ENCODE results near the gene NFIX. TPM values are rescaled to one million over a fixed set of nuclear protein-coding genes. Genes with fewer than 3 reads are reported as not detected.

Gene NFIX
- total and polyA plus RNA-seq, 2 of the 13 experiments (the other 11 are each of a cell fraction or from before 2014, with no cell fraction given), result 3.4 to 5.4 TPM

DNA sequence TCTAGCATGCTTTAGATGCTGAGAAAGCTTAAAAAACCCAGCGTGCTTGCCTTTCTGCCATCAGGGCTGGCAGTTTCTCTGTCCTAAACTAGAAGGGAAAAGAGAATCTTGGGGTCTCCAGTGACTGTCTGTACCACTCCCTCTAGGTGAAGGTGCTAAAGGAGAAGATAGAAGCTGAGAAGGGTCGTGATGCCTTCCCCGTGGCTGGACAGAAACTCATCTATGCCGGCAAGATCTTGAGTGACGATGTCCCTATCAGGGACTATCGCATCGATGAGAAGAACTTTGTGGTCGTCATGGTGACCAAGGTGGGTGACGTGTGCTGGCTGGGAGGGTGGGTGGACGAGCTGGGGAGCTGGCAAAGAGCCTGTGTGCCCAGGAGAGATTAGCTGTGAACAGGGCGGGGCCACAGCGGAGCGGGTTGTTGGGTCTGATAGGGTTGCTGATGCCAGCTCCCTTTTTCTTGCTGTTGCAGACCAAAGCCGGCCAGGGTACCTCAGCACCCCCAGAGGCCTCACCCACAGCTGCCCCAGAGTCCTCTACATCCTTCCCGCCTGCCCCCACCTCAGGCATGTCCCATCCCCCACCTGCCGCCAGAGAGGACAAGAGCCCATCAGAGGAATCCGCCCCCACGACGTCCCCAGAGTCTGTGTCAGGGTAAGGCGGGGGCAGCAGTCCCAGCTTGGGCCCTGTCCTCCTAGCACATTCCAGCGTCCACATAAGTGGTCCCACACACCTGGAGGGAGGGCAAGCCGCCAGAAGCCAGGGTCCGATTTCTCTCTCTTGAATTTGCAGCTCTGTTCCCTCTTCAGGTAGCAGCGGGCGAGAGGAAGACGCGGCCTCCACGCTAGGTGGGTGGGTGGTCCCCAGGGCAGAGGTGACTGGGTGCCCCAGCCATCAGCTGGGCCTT, 47.3 kb upstream of the NFIX start:
- Histone ChIP-seq H3K9me3 (ENCODE audit: low read length) (no peaks in the 10 kb centered on the region), H3K79me2 (ENCODE audit: insufficient read depth, low read length) (peaks cover 22% of the 10 kb centered on the region), H3K27ac (ENCODE audit: extremely low read length, insufficient read depth, low read length) (peak overlapping the region; percentile 91), H3K27me3 (ENCODE audit: control insufficient read depth in 1 of 2, insufficient read depth in 2 of 2, low read length in 2 of 2) (no peaks in the 10 kb centered on the region; a peak in 1 of 5 replicates), H2AFZ (ENCODE audit: low read length) (no peak overlapping the region), H3K4me3 (replicated peaks in 1 of 3; ENCODE audit: insufficient read depth in 1 of 3, low read depth in 2 of 3, low read length in 3 of 3) (no peak overlapping the region), H4K20me1 (ENCODE audit: insufficient read depth, low read length) (no peaks in the 10 kb centered on the region; the same call in 1 of the 2 replicates), H3K9ac (ENCODE audit: insufficient read depth, low read depth, low read length) (peak overlapping the region; percentile 91; the same call in 1 of the 2 replicates), H3K36me3 (replicated peaks in 1 of 2; ENCODE audit: control insufficient read depth in 1 of 2, insufficient read depth in 2 of 2, low read length in 2 of 2) (peaks cover 35 to 54% of the 10 kb centered on the region in 2 experiments), H3K4me2 (ENCODE audit: low read depth, low read length) (peak overlapping the region; percentile 74), H3K4me1 (ENCODE audit: insufficient read depth, low read length) (peaks cover 19% of the 10 kb centered on the region)
- ATAC-seq (no peak), FAIRE-seq (no peak), DNase-seq (ENCODE audit: low spot score) (no peak)
- no peak for TF ChIP-seq CBX5 (CRISPR knock-in tag; IDR thresholded peaks at IDR 0.05; ENCODE audit: borderline replicate concordance)
- TF ChIP-seq RBFOX2 (IDR thresholded peaks at IDR 0.05; ENCODE audit: low read depth, low read length), result 0 out of 2 replicates have a peak, but pooled peaks have one; percentile 6
- peak; percentile 33; the same call in 1 of the 2 replicates for TF ChIP-seq POLR2G (IDR thresholded peaks at IDR 0.05; ENCODE audit: low read depth, low read length)
- TF ChIP-seq ZNF160 (CRISPR knock-in tag; IDR thresholded peaks at IDR 0.05), result no peak
- POLR2A ChIA-PET, result interaction anchor here (0.7 kb wide), 1 partner anchor 10 kb away, joined by 3 read pairs; no protein-coding TSS in a partner anchor
- intact Hi-C loops (cut with micrococcal nuclease; ENCODE audit: unreplicated experiment) (no loop called here), in situ Hi-C loops (cut with HindIII; ENCODE audit: extremely low pct_ligation_motif_present, low pct_unique_long_range_greater_than_20kb) (no loop called here)
- CTCF ChIA-PET (ENCODE audit: low intra/inter-chr PET ratio, low total read pairs), result no interaction called here
- no TSS peak for BruUV-seq (replicated peaks)
- WGBS (ENCODE audit: low lambda C conversion rate), result 96% methylated on average over 15 of the region's 28 CpGs

GRCh38 chr19:12948612-12949362, 46.5 kb upstream of the NFIX start:
- no peak overlapping the region for H3K9ac ChIP-seq (ENCODE audit: insufficient read depth, low read depth, low read length)
- no peak for DNase-seq (ENCODE audit: low spot score)
- no TSS peak for BruUV-seq (replicated peaks)

More at GRCh38 chr19:12948612-12949362, 46.5 kb upstream of the NFIX start:
- no peaks in the 10 kb centered on the region for H3K9me3 ChIP-seq (ENCODE audit: low read length)
- ATAC-seq, result no peak
- FAIRE-seq, result no peak
- TF ChIP-seq ZNF530 (CRISPR knock-in tag; IDR thresholded peaks at IDR 0.05; ENCODE audit: low read depth), result no peak
- 0 out of 2 replicates have a peak, but pooled peaks have one; percentile 29 for TF ChIP-seq RBFOX2 (IDR thresholded peaks at IDR 0.05; ENCODE audit: low read depth, low read length)
- no peaks in the 10 kb centered on the region; a peak in 1 of 5 replicates for H3K27me3 ChIP-seq (ENCODE audit: control insufficient read depth in 1 of 2, insufficient read depth in 2 of 2, low read length in 2 of 2)
- peaks cover 20% of the 10 kb centered on the region for H3K79me2 ChIP-seq (ENCODE audit: insufficient read depth, low read length)
- in situ Hi-C loops (cut with HindIII; ENCODE audit: extremely low pct_ligation_motif_present, low pct_unique_long_range_greater_than_20kb), result no loop called here
- H3K36me3 ChIP-seq (replicated peaks in 1 of 2; ENCODE audit: control insufficient read depth in 1 of 2, insufficient read depth in 2 of 2, low read length in 2 of 2), result peaks cover 31 to 54% of the 10 kb centered on the region in 2 experiments; a peak in 4 of 5 replicates
- H4K20me1 ChIP-seq (ENCODE audit: insufficient read depth, low read length), result no peaks in the 10 kb centered on the region; the same call in 1 of the 2 replicates
- WGBS (ENCODE audit: low lambda C conversion rate), result 100% methylated on average over 5 of the region's 30 CpGs
- no peak overlapping the region for H3K4me2 ChIP-seq (ENCODE audit: low read depth, low read length)
- ChIA-PET CTCF (ENCODE audit: low intra/inter-chr PET ratio, low total read pairs) (no interaction called here), POLR2A (interaction anchor here (0.7 kb wide), 1 partner anchor 11 kb away, joined by 3 read pairs; no protein-coding TSS in a partner anchor)
- no peak overlapping the region for H3K4me3 ChIP-seq (replicated peaks in 1 of 3; ENCODE audit: insufficient read depth in 1 of 3, low read depth in 2 of 3, low read length in 3 of 3)
- H3K4me1 ChIP-seq (ENCODE audit: insufficient read depth, low read length), result peaks cover 19% of the 10 kb centered on the region
- intact Hi-C loops (cut with micrococcal nuclease; ENCODE audit: unreplicated experiment), result no loop called here
- H3K27ac ChIP-seq (ENCODE audit: extremely low read length, insufficient read depth, low read length), result no peak overlapping the region
- H2AFZ ChIP-seq (ENCODE audit: low read length), result no peak overlapping the region
